ENCODE data around the gene C1QTNF7.

DNA sequence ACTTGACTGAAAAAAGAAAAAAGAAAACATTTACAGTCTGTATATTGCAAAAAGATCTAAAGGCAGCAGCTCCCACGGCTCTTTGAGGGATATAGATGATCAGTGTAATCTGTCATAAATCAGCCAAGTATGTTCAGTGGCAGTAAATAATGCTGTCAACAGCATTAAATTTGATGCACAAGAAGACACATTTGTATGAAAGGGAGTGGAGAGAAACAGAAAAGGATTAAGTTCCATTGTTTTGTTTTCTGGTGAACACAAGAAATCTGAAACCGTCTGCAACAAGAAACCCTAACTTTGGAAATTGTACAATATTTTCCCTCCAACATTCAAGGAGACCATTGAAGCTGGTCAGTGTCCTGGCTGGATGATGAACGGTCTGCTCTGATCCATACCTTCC is 27.6 kb upstream of the C1QTNF7 start:
- TF ChIP-seq, protein P1, sequence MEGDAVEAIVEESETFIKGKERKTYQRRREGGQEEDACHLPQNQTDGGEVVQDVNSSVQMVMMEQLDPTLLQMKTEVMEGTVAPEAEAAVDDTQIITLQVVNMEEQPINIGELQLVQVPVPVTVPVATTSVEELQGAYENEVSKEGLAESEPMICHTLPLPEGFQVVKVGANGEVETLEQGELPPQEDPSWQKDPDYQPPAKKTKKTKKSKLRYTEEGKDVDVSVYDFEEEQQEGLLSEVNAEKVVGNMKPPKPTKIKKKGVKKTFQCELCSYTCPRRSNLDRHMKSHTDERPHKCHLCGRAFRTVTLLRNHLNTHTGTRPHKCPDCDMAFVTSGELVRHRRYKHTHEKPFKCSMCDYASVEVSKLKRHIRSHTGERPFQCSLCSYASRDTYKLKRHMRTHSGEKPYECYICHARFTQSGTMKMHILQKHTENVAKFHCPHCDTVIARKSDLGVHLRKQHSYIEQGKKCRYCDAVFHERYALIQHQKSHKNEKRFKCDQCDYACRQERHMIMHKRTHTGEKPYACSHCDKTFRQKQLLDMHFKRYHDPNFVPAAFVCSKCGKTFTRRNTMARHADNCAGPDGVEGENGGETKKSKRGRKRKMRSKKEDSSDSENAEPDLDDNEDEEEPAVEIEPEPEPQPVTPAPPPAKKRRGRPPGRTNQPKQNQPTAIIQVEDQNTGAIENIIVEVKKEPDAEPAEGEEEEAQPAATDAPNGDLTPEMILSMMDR (IDR thresholded peaks at IDR 0.05; ENCODE audit: low read depth, low read length): no peak
- no peak for TF ChIP-seq EZH2phosphoT487 (IDR thresholded peaks at IDR 0.05; ENCODE audit: low read depth)

Data from OCI-LY3 (cell line).